Measurements from ENCODE around the gene MTIF2. TPM values are rescaled to one million over a fixed set of nuclear protein-coding genes. Genes with fewer than 3 reads are reported as not detected.
A peak's percentile ranks its signal among the peaks of the same experiment; 100 is the strongest.

The MTIF2 gene, protein sequence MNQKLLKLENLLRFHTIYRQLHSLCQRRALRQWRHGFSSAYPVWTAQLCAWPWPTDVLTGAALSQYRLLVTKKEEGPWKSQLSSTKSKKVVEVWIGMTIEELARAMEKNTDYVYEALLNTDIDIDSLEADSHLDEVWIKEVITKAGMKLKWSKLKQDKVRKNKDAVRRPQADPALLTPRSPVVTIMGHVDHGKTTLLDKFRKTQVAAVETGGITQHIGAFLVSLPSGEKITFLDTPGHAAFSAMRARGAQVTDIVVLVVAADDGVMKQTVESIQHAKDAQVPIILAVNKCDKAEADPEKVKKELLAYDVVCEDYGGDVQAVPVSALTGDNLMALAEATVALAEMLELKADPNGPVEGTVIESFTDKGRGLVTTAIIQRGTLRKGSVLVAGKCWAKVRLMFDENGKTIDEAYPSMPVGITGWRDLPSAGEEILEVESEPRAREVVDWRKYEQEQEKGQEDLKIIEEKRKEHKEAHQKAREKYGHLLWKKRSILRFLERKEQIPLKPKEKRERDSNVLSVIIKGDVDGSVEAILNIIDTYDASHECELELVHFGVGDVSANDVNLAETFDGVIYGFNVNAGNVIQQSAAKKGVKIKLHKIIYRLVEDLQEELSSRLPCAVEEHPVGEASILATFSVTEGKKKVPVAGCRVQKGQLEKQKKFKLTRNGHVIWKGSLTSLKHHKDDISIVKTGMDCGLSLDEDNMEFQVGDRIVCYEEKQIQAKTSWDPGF
- total RNA-seq, result 37.8 and 40.4 TPM in 2 replicates

DNA sequence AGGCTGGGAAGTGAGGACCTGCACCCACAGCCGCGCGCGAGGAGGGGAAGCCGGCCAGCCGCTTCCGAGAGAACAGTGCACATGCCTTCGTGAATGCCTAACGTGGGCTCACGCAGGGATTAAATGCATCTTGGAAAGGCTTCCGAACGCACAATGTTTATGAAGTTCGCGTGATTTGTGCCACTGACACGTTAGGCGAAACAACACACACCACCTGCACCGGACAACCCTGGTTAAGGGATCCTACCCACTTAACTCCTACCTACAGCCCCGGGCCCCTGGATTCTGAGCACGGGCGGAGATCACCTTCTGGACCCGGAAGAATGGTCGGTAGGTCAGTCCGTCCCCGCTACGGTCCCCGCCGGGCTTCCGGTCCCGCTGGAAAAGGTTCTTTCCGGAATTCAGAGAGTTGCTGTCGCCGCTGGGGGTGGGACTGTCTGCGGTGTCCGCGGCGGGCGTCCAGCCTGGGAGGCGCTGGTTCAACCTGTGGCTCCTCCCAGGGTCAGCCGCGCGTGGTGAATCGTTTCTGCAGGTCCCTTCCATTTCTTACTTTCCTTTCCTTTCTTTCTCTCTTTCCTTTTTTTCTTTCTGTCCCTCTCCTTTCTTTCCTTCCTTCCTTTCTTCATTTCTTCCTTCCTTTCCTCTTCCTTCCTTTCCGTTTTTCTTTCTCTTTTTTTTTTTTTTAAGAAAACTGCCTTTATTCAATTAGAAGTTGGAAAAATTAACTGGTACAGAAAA is at the start of gene MTIF2:
MTIF2 (minus strand) TSS at position 325 of the 738 bp plus-strand sequence. CDS start 5,373 bp downstream, outside the sequence.
- intact Hi-C loops (cut with micrococcal nuclease), result loop anchor here (1.0 to 5.0 kb wide), 8 partner anchors 13 to 512 kb away; partner anchors contain the start of genes CCDC88A, CLHC1, PPP4R3B and RPS27A
- DNase-seq (peak; percentile 88), ATAC-seq (ENCODE audit: low read depth) (peak; percentile 96)
- H3K9me3 Mint-ChIP-seq, result no peaks in the 10 kb centered on the region
- CTCF ChIA-PET, result no interaction called here
- POLR2A ChIA-PET, result interaction anchor here (0.6 to 2.9 kb wide), 10 partner anchors 10 to 348 kb away, joined by 3 to 19 read pairs (median 4); partner anchors contain the start of genes CLHC1 and RPS27A
- H3K27me3 Mint-ChIP-seq, result no peaks in the 10 kb centered on the region
- peak within 1 kb of the TSS; percentile 94 for H3K4me3 Mint-ChIP-seq
- H3K4me1 Mint-ChIP-seq, result peaks cover 13% of the 10 kb centered on the region
- peaks cover 30% of the 10 kb centered on the region for H3K36me3 Mint-ChIP-seq (ENCODE audit: low read depth)
- TF ChIP-seq, protein P1, sequence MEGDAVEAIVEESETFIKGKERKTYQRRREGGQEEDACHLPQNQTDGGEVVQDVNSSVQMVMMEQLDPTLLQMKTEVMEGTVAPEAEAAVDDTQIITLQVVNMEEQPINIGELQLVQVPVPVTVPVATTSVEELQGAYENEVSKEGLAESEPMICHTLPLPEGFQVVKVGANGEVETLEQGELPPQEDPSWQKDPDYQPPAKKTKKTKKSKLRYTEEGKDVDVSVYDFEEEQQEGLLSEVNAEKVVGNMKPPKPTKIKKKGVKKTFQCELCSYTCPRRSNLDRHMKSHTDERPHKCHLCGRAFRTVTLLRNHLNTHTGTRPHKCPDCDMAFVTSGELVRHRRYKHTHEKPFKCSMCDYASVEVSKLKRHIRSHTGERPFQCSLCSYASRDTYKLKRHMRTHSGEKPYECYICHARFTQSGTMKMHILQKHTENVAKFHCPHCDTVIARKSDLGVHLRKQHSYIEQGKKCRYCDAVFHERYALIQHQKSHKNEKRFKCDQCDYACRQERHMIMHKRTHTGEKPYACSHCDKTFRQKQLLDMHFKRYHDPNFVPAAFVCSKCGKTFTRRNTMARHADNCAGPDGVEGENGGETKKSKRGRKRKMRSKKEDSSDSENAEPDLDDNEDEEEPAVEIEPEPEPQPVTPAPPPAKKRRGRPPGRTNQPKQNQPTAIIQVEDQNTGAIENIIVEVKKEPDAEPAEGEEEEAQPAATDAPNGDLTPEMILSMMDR (IDR thresholded peaks at IDR 0.05), result no peak
- H3K27ac Mint-ChIP-seq, result peak within 1 kb of the TSS; percentile 94

DNA sequence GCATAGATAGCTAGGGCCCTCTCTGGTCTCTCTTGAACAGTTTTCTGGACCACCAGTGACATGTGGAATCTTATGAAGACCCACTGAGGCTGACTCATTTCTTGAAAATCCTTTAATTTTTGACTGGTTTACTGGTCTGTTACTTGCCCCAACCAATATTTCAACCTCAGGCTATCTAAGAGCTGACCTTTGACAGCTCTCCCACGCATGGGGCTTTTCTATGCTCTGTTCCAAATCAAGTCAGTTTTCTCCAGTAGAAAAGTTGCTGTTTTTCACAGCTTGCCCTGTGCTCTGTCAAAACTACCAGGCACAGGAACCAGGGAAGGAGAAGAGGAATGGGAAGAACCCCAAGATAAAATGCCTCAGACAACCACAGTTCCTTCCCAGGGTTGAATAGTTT is 46.0 kb upstream of the MTIF2 start:
- intact Hi-C loops (cut with micrococcal nuclease), result no loop called here
- Mint-ChIP-seq H3K4me3 (no peak overlapping the region), H3K27me3 (no peaks in the 10 kb centered on the region), H3K9me3 (no peaks in the 10 kb centered on the region), H3K36me3 (ENCODE audit: low read depth) (peaks cover 16% of the 10 kb centered on the region), H3K27ac (no peak overlapping the region), H3K4me1 (no peaks in the 10 kb centered on the region)
- DNase-seq (no peak), ATAC-seq (ENCODE audit: low read depth) (no peak)
- CTCF ChIA-PET, result no interaction called here
- TF ChIP-seq, protein P1 (IDR thresholded peaks at IDR 0.05), result no peak
- POLR2A ChIA-PET, result no interaction called here

DNA sequence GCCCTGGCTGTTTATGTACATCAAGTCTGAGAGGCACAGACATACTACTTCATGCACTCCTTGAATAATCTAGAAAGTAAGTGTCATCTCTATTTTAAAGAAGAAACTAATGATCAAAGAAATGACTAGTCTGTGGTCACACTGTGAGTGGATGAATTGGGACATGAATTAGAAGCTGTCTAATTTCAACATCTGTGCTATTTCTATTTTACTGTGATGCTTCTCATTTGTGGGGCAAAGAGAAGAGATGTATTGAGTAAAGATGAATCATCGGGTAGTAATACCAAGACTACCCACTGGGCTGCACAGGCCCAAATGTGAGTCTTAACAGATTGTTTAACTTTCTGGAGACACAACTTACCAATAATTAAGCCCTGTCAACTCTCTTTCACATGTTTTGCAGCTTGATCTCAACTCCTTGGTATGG is 42.4 kb upstream of the MTIF2 start:
- no peaks in the 10 kb centered on the region for H3K4me1 Mint-ChIP-seq
- H3K27ac Mint-ChIP-seq, result no peak overlapping the region
- H3K9me3 Mint-ChIP-seq, result no peaks in the 10 kb centered on the region
- TF ChIP-seq, protein P1 (IDR thresholded peaks at IDR 0.05), result no peak
- no peaks in the 10 kb centered on the region for H3K27me3 Mint-ChIP-seq
- intact Hi-C loops (cut with micrococcal nuclease), result no loop called here
- no peak overlapping the region for H3K4me3 Mint-ChIP-seq
- CTCF ChIA-PET, result no interaction called here
- POLR2A ChIA-PET, result no interaction called here
- H3K36me3 Mint-ChIP-seq (ENCODE audit: low read depth), result peaks cover 17% of the 10 kb centered on the region
- DNase-seq (no peak), ATAC-seq (ENCODE audit: low read depth) (no peak)

DNA sequence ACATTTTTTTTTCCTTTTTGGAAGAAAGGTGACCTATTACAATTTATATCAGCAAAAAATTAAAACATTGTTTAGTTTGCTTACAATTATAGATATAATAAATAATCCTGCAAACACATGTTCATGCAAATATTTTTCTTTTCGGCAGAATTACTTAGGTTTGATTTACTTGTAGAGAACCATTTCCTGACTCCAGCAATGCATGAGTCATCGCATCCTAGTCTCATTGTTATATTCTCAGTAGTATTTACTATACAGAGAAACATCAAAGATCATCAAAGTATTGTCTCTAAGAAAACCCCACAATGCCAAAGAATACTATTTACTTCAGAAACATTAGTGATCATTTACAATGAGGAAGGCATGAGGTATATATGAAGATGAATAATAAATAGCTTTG is 40.4 kb upstream of the MTIF2 start:
- Mint-ChIP-seq H3K27ac (no peak overlapping the region), H3K4me1 (no peaks in the 10 kb centered on the region), H3K9me3 (no peaks in the 10 kb centered on the region), H3K36me3 (ENCODE audit: low read depth) (peaks cover 13% of the 10 kb centered on the region), H3K4me3 (no peak overlapping the region), H3K27me3 (no peaks in the 10 kb centered on the region)
- intact Hi-C loops (cut with micrococcal nuclease), result no loop called here
- TF ChIP-seq, protein P1 (IDR thresholded peaks at IDR 0.05), result no peak
- no peak for ATAC-seq (ENCODE audit: low read depth)
- CTCF ChIA-PET, result no interaction called here
- DNase-seq, result no peak
- POLR2A ChIA-PET, result no interaction called here

All from activated B cell treated with CpG ODN at 0.5 μM for 24 hours (primary cell).